Ramos (cell line): Measurements from ENCODE around the gene ZNF429.

Source experiments
- in situ Hi-C: fragments of 300-500 bp; cut with MboI; formaldehyde crosslinking; loops from one replicate; pipeline ENCODE4 v1.14.3; 2022; ENCODE audit warnings: low sequenced_read_pairs; ENCODE audit not compliant: unreplicated experiment

ZNF429 gene

DNA sequence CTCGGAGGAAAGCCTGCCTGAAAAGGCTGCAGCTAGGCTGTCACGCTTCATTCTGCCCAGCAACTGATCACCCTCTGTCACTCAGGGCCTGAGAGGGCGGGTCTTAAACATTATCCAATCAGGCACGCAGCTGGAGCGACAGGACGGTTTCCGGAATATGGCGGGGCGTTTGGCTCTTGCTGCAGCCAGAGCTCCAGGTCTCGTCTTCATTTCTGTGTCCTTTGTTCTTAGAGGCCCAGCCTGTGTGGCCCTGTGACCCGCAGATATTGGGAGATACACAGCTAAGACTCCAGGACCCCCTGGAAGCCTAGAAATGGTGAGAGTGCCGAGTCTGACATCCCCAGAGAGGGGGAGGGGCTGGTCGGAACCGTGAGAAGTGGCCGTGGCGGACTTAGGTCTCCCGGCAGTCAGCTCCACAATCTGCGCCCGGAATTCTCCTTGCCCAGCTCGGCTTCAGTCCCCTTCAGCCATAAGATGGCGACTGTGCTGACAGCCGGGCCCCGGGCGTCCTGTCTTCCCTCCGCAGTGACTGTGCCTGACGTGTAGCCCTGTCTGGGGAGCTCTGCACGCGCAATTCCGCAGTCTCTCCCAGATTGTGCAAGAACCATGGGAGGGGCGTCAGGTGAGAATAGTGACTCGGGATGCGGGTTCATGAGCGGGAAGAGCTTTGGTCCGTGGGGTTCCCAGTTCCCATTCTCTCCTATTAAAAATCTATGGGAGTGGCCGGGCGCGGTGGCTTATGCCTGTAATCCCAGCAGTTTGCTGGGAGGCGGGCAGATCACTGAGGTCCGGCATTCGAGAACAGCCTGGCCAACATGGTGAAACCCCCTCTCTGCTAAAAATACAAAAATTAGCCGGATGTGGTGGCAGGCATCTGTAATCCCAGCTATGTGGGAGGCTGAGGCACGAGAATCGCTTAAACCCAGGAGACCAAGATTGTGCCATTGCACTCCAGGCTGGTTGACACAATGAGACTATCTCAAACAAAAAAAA lies at the start of gene ZNF429:
TSS of gene ZNF429 (plus strand) at position 144 of the 993 bp plus-strand sequence. CDS start at position 314, 170 bp downstream.
- in situ Hi-C loops: no loop called here

DNA sequence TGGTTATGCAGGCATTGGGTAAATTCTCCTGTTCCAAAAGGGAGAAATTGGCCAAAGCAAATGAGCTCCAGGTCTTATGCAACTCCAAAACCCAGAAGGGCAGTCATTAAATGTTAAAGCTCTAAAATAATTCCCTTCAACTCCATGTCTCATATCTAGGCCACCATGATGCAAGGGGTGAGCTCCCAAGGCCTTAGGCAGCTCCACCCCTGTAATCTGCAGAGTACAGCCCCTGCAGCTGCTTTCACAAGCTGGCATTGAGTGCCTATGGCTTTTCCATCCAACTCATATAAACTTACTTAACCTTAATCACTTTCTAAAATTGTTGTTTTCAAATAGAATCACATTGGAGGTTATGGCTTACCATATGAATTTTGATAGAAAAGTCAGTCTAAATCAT lies 44.7 kb upstream of the ZNF429 start:
- in situ Hi-C loops: no loop called here

DNA sequence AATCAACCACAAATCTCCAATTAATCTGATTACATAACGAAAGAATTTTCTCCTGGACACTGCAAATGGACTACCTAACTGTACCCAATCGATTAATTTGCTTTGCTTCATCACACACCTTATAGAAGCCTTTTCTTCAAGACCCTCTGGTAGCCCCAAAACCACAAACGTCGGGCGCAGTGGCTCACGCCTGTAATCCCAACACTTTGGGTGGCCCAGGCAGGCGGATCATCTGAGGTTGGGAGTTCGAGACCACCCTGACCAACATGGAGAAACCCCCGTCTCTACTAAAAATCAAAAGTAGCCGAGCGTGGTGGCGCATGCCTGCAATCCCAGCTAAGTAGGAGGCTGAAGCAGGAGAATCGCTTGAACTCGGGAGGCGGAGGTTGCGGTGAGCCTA lies 42.9 kb upstream of the ZNF429 start:
- in situ Hi-C loops: no loop called here

DNA sequence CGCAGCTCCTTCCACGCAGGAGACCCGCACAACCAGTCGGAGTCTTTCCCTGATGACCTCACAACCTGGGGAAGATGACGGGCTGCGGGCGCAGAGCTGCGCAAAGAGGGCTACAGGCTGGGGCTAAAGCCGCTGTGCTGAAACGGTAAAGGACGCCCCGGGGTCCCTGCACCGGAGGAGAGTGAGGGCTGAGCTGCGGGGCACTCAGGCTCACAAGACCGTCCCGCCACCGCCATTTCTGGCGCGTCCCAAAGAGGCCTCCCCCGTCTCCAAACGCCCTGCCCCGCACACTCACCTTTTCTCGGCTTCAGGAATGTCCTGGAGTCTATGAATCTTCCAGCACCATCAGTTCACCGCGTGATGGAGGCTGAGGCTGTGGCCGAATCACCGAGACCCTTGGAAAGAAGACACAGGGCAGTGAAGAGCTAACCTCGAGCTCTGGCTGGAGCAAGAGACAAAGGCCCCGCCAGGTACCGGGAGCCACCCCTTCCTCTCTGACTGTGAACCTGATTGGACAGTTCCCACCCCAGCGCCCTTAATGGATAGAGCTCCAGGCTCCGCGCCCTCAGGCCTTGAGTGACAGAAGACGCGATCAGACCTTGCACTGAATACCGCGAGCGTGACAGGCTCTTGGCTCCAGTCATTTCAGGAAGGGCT lies 41.8 kb upstream of the ZNF429 start:
- in situ Hi-C loops: no loop called here

DNA sequence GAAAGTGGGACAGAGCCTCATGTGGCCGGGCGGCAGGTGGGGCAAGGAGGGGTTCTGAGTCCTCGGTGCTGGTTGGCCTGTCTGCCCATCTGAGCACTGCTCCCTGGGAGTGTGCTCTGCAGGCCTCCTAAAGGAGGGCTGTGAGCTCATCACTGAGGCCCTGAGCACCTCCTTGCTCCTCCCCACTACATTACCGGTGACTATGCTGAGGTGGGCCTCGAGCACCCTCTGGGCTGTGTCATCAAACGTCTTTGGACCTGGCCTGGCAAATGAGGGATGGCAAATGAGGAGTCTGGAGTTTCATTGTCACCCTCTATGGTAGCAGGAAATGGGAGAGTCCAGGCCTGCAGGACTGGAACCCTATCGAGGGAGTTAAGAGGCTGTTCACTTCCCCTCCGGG lies 38.8 kb upstream of the ZNF429 start:
- in situ Hi-C loops: no loop called here

DNA sequence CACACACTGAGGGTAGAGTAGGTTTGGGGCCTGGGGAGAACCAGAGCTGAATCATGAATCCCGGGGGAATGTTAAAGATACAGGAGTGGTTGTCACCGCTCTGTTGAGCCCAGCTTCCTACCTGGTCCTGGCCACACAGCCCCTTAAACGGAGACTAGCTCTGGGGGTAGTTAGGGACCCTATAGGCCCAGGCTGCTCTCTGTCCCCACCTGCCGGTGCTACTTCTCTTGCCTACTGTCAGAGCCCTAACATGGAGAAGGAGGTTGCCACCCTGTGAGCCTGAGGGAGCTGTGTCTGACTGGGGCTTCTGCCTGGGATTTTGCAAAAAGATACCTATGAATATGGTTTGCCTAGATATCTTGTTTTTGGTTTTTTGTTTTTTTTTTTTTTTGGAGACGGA lies 36.6 kb upstream of the ZNF429 start:
- in situ Hi-C loops: no loop called here

DNA sequence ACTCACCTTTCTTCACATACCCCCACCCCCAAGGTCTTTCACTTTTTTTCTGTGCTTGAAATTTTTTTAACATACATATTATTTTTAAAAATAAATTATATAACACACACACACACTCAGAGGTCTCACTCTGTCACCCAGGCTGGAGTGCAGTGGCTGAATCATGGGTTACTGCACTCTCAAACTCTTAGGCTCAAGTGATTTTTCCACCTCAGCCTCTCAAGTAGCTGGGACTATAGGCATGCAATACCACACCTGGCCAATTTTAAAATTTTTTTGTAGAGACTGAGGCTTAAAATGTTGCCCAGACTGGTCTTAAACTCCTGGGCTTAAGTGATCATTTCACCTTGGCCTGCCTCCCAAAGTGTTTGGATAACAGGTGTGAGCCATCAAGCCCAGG lies 32.9 kb upstream of the ZNF429 start:
- in situ Hi-C loops: no loop called here

DNA sequence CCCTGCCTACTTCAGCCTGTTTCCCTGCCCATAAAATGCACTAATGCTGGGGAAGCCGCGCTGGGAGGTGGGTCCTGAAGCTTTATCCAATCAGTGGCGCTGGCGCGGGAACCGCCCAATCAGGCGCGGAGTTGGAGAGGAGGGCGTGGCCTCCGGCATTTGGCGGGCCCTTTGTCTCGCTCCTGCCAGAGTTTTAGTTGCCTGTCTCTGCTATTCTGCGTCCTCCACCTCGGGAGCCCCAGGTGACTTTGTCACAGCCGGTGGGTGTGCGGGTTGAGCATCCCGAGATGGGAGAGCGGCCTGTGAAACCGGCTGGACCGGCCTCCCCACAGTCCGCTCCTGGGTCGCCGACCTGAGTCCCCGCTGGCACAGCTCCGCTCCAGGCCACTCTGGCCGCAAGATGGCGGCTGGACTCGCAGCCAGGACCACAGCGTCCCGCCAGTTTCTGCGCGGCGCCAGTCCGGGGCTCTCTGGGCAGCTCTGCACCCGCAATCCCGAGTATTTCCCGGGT lies 30.7 kb upstream of the ZNF429 start:
- in situ Hi-C loops: no loop called here

DNA sequence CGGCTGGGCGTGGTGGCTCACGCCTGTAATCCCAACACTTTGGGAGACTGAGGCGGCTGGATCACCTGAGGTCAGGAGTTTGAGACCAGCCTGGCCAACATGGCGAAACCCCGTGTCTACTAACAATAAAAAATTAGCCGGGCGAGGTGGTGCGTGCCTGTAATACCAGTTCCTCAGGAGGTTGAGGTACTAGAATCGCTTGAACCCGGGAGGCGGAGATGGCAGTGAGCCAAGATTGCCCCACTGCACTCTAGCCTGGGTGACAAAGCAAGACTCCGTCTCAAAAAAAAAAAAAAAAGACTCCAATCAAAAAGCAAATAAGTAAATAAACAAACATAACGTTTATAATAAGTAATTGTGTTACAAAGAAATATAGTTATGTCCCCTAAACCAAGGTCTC lies 23.0 kb upstream of the ZNF429 start:
- in situ Hi-C loops: loop anchor here (10.0 kb wide), 1 partner anchor 278 kb away; no protein-coding TSS in a partner anchor

DNA sequence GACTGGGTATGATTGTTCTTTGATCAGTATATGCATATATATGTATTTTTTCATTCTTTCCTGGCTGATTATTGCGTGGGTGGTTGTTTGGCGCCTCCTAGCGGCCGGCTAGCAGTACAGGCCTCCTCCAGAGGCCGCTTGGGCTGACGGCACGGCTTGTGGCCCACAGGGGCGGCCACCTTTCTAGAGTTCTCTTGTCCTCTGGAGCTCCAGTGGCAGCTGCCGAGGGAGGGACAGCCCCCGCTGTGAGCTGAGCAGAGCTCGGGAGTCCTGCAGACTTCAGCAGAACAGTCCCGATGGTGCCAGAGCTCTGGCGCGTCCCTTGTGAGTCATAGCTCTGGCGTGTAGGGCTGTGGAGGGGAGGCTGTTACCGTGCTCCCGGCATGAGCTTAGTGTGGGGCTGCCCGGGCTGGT lies 22.5 kb upstream of the ZNF429 start:
- in situ Hi-C loops: loop anchor here (10.0 kb wide), 1 partner anchor 278 kb away; no protein-coding TSS in a partner anchor

DNA sequence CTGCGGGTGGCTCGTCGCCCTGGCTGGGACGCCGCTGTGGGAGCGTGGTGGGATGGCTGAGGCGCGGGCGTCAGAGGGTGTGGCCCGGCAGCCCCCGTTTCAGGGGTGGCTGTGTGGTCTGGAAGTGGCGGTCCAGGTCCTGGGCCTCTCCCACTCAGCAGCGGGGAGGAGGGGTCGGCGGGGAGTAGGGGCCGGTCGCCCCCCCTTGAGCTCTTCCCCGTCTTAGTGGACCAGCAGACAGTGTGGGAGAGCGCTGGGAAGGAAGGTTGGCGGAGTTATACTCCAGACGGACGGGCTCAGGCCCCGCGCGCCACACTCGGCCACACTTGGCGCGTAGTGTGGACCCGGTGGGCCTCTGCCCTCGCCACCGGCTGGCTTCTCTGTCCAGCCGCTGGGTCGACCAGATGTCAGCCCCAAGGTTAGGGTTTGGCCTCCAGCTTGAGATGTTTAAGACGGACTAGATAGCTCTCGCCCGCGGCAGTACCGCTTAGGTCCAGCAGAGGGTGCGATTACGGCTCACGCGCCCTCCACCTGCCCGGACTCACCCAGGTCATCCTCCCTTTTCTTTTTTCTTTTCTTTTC lies 21.7 kb upstream of the ZNF429 start:
- in situ Hi-C loops: loop anchor here (10.0 kb wide), 1 partner anchor 279 kb away; no protein-coding TSS in a partner anchor

DNA sequence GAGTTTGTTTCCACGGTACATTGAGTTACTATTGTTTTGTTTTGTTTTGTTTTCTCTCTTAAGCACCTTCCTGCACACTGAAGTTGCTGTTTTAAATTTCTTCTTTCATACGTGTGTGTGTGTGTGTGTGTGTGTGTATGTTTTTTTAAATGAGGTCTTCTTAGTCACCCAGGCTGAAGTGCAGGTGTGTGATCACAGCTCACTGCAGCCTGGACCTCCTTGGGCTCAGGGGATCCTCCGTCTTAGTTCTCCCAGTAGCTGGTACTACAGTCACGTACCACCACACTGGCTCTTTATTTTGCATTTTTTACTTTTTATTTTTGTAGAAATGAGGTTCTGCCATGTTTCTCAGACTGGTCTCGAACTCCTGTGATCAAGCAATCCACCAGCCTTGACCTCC lies 20.8 kb upstream of the ZNF429 start:
- in situ Hi-C loops: loop anchor here (10.0 kb wide), 1 partner anchor 280 kb away; no protein-coding TSS in a partner anchor

DNA sequence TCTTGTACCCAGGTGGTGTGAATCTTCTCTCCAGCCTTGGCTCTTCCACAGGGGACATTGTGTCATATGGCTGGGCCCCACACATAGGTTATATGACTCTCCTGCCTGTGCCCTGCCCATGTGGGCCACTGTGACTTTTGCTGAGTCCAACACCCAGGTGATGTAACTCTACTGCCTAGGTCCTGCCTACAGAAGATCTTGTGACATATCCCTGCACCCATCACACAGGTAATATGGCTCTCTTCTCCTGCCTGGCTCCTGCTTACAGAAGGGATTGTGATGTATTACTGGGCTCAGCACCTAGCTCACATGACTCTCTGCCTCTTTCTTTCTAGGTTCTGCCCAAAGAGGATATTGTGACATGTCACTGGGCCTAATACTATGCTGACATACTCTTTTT lies 19.5 kb upstream of the ZNF429 start:
- in situ Hi-C loops: loop anchor here (10.0 kb wide), 1 partner anchor 281 kb away; no protein-coding TSS in a partner anchor

DNA sequence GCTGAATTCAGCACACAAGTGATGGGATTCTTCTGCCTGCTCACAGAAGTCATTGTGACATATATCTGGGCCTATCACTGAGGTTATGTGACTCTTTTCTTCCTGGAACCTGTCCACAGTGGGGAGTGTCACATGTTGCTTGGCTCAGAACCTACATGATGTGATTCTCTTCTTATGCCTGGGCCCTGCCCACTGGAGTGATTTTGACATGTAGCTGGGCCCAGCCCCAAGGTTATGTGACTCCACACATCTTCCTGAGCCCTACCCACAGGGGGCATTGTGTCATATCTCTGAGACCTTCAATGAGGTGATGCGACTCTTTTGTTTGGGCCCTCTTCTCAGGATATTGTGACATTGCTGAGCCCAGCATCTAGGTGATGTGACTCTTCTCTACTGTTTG lies 17.4 kb upstream of the ZNF429 start:
- in situ Hi-C loops: loop anchor here (10.0 kb wide), 1 partner anchor 283 kb away; no protein-coding TSS in a partner anchor

DNA sequence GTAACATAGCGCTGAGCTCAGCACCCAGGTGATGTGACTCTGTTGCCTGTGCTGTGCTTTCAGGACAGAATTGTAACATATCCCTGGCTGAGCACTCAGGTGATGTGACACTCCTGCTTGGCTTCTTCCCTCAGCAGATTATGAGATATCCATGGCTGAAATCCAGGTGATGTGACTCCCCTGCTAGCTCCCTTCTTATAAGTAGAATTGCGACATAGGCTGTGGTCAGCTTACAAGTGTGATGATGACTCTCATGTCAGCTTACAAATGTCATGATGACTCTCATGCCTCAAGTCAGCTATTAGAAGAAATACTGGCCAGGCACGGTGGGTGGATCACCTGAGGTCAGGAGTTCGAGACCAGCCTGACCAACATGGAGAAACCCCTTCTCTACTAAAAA lies 14.3 kb upstream of the ZNF429 start:
- in situ Hi-C loops: no loop called here

DNA sequence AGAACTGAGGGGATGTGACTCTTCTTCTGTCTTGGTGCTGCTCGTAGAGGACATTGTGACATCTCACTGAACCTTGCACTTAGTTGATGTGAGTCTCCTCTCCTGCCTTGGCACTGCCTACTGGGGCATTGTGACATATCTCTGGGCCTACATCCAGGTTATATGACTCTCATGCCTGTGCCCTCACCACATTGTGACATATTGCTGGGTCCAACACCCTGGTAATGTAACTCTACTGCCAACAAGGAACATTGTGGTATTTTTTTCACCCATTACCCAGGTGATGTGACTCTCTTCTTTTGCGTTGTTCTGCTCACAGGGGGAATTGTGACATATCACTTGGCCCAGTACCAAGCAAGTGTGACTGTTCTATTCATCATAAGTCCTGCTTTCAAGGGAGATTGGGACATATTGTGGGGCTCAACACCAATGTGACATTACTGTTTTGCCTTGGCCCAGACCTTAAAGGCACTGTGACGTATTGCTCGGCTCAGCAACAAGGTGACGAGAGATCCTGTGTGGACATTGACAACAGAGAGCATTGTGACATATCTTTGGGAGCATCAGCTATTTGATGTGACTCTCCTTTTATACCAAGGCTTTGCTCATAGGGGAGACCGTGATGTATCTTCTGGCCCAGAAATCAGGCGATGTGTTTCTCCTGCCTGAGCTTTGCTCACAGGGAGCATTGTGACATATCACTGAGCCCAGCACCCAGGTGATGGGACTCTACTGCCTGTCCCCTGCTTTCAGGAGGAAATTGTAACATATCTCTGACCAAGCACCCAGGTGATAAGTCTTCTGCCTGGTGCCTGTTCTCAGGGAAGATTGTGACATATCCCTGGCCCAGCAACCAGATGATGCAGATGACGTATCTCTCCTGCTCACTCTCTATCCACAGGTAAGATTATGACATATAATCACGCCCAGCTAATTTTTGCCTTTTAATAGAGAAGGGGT lies 12.2 kb upstream of the ZNF429 start:
- in situ Hi-C loops: no loop called here

DNA sequence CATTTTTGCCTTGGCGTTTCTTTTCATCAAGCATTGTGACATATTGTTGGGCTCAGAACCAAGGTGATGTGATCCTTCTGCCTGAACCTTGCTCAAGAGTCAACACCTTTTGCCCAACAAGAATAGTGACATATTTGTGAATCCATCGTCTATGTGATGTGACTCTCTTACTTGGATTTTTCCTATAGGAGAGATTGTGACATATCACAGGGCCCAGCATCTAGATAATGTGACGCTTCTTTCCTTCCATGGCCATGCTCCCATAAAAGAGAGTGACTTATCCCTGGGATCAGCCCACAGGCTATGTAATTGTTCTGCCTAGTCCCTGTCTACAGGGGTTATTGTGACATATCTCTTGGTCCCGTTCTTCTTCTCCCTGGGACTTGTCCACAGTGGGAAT lies 8.5 kb upstream of the ZNF429 start:
- in situ Hi-C loops: no loop called here

DNA sequence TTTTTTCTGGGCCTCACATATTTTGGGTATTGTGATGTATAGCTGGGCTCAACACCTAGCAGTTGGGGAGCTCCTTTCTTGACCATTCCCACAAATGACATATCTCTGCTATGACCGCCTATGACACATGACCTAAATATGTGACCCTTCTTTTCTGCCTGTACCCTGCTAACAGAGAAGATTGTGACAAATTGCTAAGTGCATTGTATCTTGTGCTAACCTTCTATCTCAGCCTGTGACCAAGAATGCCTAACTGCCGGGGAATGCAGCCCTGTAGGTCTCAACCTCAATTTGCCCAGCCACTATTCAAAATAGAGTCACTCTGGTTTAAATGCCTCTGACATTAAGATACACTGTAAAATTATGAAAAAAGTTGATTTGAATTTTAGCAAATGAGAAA lies 6.8 kb upstream of the ZNF429 start:
- in situ Hi-C loops: no loop called here

DNA sequence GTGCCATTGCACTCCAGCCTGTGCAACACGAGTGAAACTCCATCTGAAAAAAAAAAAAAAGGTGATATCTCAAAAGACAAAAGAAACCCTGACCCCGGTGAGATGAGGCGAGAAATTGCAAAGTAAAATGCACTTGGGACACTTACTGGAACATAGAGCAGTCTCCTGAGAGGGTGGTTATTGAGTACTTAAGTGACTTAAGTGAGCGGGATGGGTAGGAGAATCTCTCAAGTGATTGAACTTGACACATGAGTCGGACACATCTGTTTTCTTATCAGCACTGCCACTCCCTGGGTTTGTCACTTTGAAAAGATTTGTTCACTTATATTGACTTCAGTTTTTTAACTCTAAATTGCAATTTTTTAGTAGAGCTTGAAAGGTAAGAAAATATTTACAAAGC lies 2.8 kb downstream of the ZNF429 start:
- in situ Hi-C loops: no loop called here
